GM12872 (cell line): ENCODE measurements around the gene ATXN3L.

ENCODE experiments used
- CTCF ChIP-seq: IDR thresholded peaks from 3 replicates; pipeline ENCODE4 v1.5.1; 2011; ENCODE audit warnings: low read depth, mild to moderate bottlenecking, low read length, moderate library complexity; ENCODE audit not compliant: insufficient read depth

ATXN3L gene

GRCh38 chrX:13270360-13270759 lies 49.5 kb downstream of the ATXN3L start:
- no peak for TF ChIP-seq CTCF

DNA sequence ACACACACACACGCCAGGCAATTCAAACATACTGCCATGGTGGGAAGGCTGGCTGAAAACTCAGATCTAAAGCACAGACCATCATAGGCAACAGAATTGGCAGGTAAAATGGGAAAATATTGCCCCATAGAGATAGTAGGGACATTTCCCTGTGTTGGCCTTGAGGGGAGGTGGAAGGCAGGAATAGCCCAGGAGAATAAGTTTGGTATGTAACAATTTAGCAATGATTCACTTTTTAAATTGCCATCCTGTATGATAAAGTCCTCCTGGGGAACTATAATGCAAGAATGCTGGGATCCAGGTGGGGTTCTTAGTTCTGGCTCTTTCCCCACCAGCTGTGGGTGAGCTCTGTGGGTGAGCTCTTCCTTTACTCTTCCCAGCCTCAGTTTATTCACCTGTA lies 51.0 kb downstream of the ATXN3L start:
- no peak for TF ChIP-seq CTCF
